ENCODE measurements around the gene COL9A1.
"Not testable (repeated sequence)": the region's sequence is repeated elsewhere in the genome, so short reads cannot be mapped to it uniquely, and the experiment has no call there.

Gene COL9A1

GRCh38 chr6:70303034-70303525 lies at the start of gene COL9A1:
Gene COL9A1, minus strand, starts transcription at chr6:70303084. Its CDS starts 160 bp downstream, at chr6:70302924.
- no peak for DNase-seq

- DNase-seq, result no peak
Measured at GRCh38 chr6:70351461-70351860, 48.6 kb upstream of the COL9A1 start.

GRCh38 chr6:70345619-70346018 lies 42.7 kb upstream of the COL9A1 start:
- no peak for DNase-seq

GRCh38 chr6:70343313-70343712 lies 40.4 kb upstream of the COL9A1 start:
- DNase-seq, result no peak

GRCh38 chr6:70339810-70340209 lies 36.9 kb upstream of the COL9A1 start:
- not testable (repeated sequence) for DNase-seq

GRCh38 chr6:70338775-70339174 lies 35.9 kb upstream of the COL9A1 start:
- no peak for DNase-seq

- no peak for DNase-seq
Measured at GRCh38 chr6:70337743-70338105, 34.8 kb upstream of the COL9A1 start.

- DNase-seq, result no peak
Measured at GRCh38 chr6:70336996-70337742, 34.3 kb upstream of the COL9A1 start.

GRCh38 chr6:70327036-70327435 lies 24.2 kb upstream of the COL9A1 start:
- DNase-seq, result no peak

- DNase-seq, result no peak
Measured at GRCh38 chr6:70325009-70325408, 22.1 kb upstream of the COL9A1 start.

GRCh38 chr6:70317799-70318198 lies 14.9 kb upstream of the COL9A1 start:
- DNase-seq, result not testable (repeated sequence)

GRCh38 chr6:70315079-70315751 lies 12.3 kb upstream of the COL9A1 start:
- DNase-seq, result no peak

- no peak for DNase-seq
Measured at GRCh38 chr6:70314296-70314695, 11.4 kb upstream of the COL9A1 start.

- no peak for DNase-seq
Measured at GRCh38 chr6:70312165-70312745, 9.4 kb upstream of the COL9A1 start.

- DNase-seq, result peak; percentile 76
Measured at GRCh38 chr6:70310063-70310694, 7.3 kb upstream of the COL9A1 start.

- DNase-seq, result no peak
Measured at GRCh38 chr6:70309243-70309642, 6.4 kb upstream of the COL9A1 start.

GRCh38 chr6:70308142-70308541 lies 5.3 kb upstream of the COL9A1 start:
- DNase-seq, result not testable (repeated sequence)

GRCh38 chr6:70307008-70307407 lies 4.1 kb upstream of the COL9A1 start:
- no peak for DNase-seq

- DNase-seq, result no peak
Measured at GRCh38 chr6:70304616-70305015, 1.7 kb upstream of the COL9A1 start.

GRCh38 chr6:70299456-70299855 lies 3.4 kb downstream of the COL9A1 start:
- DNase-seq, result no peak

- DNase-seq, result no peak
Measured at GRCh38 chr6:70298068-70298467, 4.8 kb downstream of the COL9A1 start.

GRCh38 chr6:70292193-70292592 lies 10.7 kb downstream of the COL9A1 start:
- no peak for DNase-seq

- peak; percentile 42 for DNase-seq
Measured at GRCh38 chr6:70289299-70289698, 13.6 kb downstream of the COL9A1 start.

Data from midbrain (tissue), 1 donor.